ENCODE data around the gene TUT7. TPM values are rescaled to one million over a fixed set of nuclear protein-coding genes. Genes with fewer than 3 reads are reported as not detected.

The TUT7 gene
- total and polyA plus RNA-seq, 7 donors, result 11.6 to 59.0 (median 39.2) TPM

- WGBS, 2 donors, result 92 to 95% methylated on average over 1 of the region's 1 CpG
Measured at GRCh38 chr9:86252870-86253269, 101.3 kb downstream of the TUT7 start.

GRCh38 chr9:86250123-86250522 is 104.1 kb downstream of the TUT7 start:
- intact Hi-C loops (cut with DNase I), result no loop called here

More at GRCh38 chr9:86252870-86253269, 101.3 kb downstream of the TUT7 start:
- Histone ChIP-seq H3K4me3 (no peak overlapping the region), H3K4me1 (no peaks in the 10 kb centered on the region), H3K36me3 (no peaks in the 10 kb centered on the region), H3K9me3 (peaks cover 0 to 12% (median 0%) of the 10 kb centered on the region in 4 donors), H3K27me3 (no peaks in the 10 kb centered on the region), H3K27ac (no peak overlapping the region)
- DNase-seq, result no peak
- intact Hi-C loops (cut with DNase I), result no loop called here
- no peak for TF ChIP-seq CTCF (IDR thresholded peaks at IDR 0.05)
- no peak for TF ChIP-seq POLR2AphosphoS5 (IDR thresholded peaks at IDR 0.05)
- TF ChIP-seq POLR2A (IDR thresholded peaks at IDR 0.05), result no peak
- no peak for TF ChIP-seq EP300 (IDR thresholded peaks at IDR 0.05)

DNA sequence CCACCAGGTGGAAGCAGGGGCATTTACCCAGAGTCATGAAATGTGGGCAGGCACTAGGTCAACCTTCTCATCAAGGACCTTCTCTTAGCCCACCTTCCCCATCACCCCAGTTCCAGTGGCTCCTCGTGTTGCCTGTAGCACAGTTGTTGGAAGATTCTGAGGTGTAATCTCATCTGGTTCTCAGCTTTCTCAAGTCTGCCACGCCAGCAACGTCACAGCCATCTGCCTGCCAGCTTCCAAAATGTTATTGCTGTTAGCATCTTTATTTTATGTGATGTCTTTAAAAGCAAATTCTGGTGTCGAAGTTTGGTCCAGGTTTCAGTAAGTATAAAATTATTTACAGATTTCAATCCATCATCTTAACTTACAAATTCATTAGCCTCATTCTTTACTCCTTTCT is 105.5 kb downstream of the TUT7 start:
- Histone ChIP-seq H3K27ac (no peak overlapping the region), H3K4me1 (no peaks in the 10 kb centered on the region), H3K4me3 (no peak overlapping the region), H3K9me3 (peaks cover 0 to 12% (median 0%) of the 10 kb centered on the region in 4 donors), H3K36me3 (no peaks in the 10 kb centered on the region), H3K27me3 (no peaks in the 10 kb centered on the region)
- TF ChIP-seq POLR2AphosphoS5 (IDR thresholded peaks at IDR 0.05) (no peak), POLR2A (IDR thresholded peaks at IDR 0.05) (no peak)
- 86 to 91% methylated on average over 4 of the region's 4 CpGs for WGBS, 2 donors
- DNase-seq, result no peak
- intact Hi-C loops (cut with DNase I), result no loop called here

More at GRCh38 chr9:86250123-86250522, 104.1 kb downstream of the TUT7 start:
- no peaks in the 10 kb centered on the region for H3K4me1 ChIP-seq
- H3K27ac ChIP-seq, result no peak overlapping the region
- TF ChIP-seq POLR2AphosphoS5 (IDR thresholded peaks at IDR 0.05) (no peak), EP300 (IDR thresholded peaks at IDR 0.05) (no peak), CTCF (IDR thresholded peaks at IDR 0.05) (no peak), POLR2A (IDR thresholded peaks at IDR 0.05) (no peak)
- H3K9me3 ChIP-seq, result peaks cover 0 to 12% (median 0%) of the 10 kb centered on the region in 4 donors
- H3K36me3 ChIP-seq, result no peaks in the 10 kb centered on the region
- DNase-seq, result no peak
- H3K27me3 ChIP-seq, result no peaks in the 10 kb centered on the region
- no peak overlapping the region for H3K4me3 ChIP-seq

GRCh38 chr9:86246752-86247161 is 107.5 kb downstream of the TUT7 start:
- no peak overlapping the region for H3K4me3 ChIP-seq

GRCh38 chr9:86242071-86242470 is 112.1 kb downstream of the TUT7 start:
- 17 to 36% methylated on average over 2 of the region's 2 CpGs for WGBS, 2 donors
- intact Hi-C loops (cut with DNase I), result no loop called here
- Histone ChIP-seq H3K9me3 (no peaks in the 10 kb centered on the region), H3K27ac (peak overlapping the region in 1 of 4 donors; percentile 8), H3K4me3 (no peak overlapping the region), H3K27me3 (no peaks in the 10 kb centered on the region), H3K4me1 (peaks cover 0 to 18% (median 10%) of the 10 kb centered on the region in 4 donors), H3K36me3 (no peaks in the 10 kb centered on the region)
- no peak for TF ChIP-seq EP300 (IDR thresholded peaks at IDR 0.05)
- TF ChIP-seq POLR2A (IDR thresholded peaks at IDR 0.05), result no peak
- TF ChIP-seq POLR2AphosphoS5 (IDR thresholded peaks at IDR 0.05), result no peak
- TF ChIP-seq CTCF (IDR thresholded peaks at IDR 0.05), result no peak
- no peak for DNase-seq

More at GRCh38 chr9:86246752-86247161, 107.5 kb downstream of the TUT7 start:
- no peak overlapping the region for H3K27ac ChIP-seq
- DNase-seq, result no peak
- intact Hi-C loops (cut with DNase I), result no loop called here
- 57 to 60% methylated on average over 6 of the region's 6 CpGs for WGBS, 2 donors
- TF ChIP-seq POLR2A (IDR thresholded peaks at IDR 0.05), result no peak
- no peak for TF ChIP-seq CTCF (IDR thresholded peaks at IDR 0.05)
- TF ChIP-seq POLR2AphosphoS5 (IDR thresholded peaks at IDR 0.05), result no peak
- H3K9me3 ChIP-seq, result no peaks in the 10 kb centered on the region
- no peaks in the 10 kb centered on the region for H3K36me3 ChIP-seq
- H3K27me3 ChIP-seq, result no peaks in the 10 kb centered on the region
- peaks cover 0 to 15% (median 10%) of the 10 kb centered on the region in 4 donors for H3K4me1 ChIP-seq
